ENCODE measurements around the gene MCF2L.

MCF2L gene

DNA sequence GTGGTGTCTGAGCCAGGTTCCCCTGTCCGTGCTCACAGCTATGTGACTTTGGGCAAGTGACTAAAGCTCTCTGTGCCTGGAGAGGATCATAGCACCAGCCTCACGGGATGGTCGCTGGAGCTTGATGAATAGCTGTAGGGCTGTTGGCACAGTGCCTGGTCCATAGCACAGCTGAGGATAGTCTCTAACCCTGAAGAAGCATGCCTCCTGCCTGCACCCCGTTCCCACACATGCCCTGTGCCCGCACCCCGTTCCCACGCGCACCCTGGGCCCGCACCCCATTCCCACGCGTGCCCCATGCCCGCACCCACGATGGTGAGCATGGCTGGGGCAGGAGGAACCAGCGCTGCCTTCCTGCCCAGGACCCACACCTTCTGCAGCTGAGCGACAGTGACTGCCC is 72.9 kb downstream of the MCF2L start:
- Histone ChIP-seq H3K14ac (ENCODE audit: low read length) (peak overlapping the region; percentile 47), H3K27me3 (ENCODE audit: control insufficient read depth in 3 of 3, insufficient read depth in 3 of 3, low read depth in 1 of 3, low read length in 3 of 3) (no peaks in the 10 kb centered on the region), H3K36me3 (replicated peaks in 1 of 2; ENCODE audit: control insufficient read depth in 2 of 2, insufficient read depth in 2 of 2, low read length in 2 of 2) (peaks cover 5 to 11% of the 10 kb centered on the region in 2 donors), H3K18ac (ENCODE audit: low read length) (peak overlapping the region; percentile 35), H3K4me3 (ENCODE audit: low read length in 2 of 2) (peak overlapping the region in 1 of 2 donors; percentile 63), H3K4me1 (ENCODE audit: control insufficient read depth in 2 of 2, insufficient read depth in 1 of 2, low read depth in 1 of 2, low read length in 2 of 2) (no peaks in the 10 kb centered on the region), H2BK5ac (ENCODE audit: low read length) (no peak overlapping the region), H3K27ac (replicated peaks; ENCODE audit: low read length) (no peak overlapping the region), H3K9me3 (replicated peaks in 1 of 2; ENCODE audit: control insufficient read depth in 2 of 2, insufficient read depth in 1 of 2, low read depth in 1 of 2, low read length in 2 of 2) (peaks cover 6 to 11% of the 10 kb centered on the region in 2 donors), H2AFZ (ENCODE audit: low read length) (no peak overlapping the region), H4K91ac (ENCODE audit: low read depth, low read length, poor library complexity) (no peak overlapping the region), H3K23ac (ENCODE audit: low read depth, low read length, poor library complexity) (no peak overlapping the region), H2BK120ac (ENCODE audit: low read depth, low read length) (no peak overlapping the region), H3K79me1 (ENCODE audit: low read depth, low read length) (no peaks in the 10 kb centered on the region), H2BK15ac (ENCODE audit: low read length) (no peak overlapping the region), H3K4me2 (ENCODE audit: insufficient read depth, low read length, poor library complexity, severe bottlenecking) (no peak overlapping the region), H3K4ac (ENCODE audit: low read length) (no peak overlapping the region), H2AK5ac (ENCODE audit: low read depth, low read length) (no peak overlapping the region), H3K9ac (ENCODE audit: low read depth, low read length, poor library complexity) (peak overlapping the region; percentile 44), H2BK12ac (ENCODE audit: low read length) (no peak overlapping the region), H4K8ac (ENCODE audit: low read depth, low read length) (no peak overlapping the region)
- whole genome bisulfite sequencing, 2 donors (ENCODE audit: extremely low coverage in 2 of 2, insufficient read length in 2 of 2, insufficient replicate concordance in 1 of 2): no CpG with 5 or more reads among the region's 15 CpGs
- no peak for DNase-seq (ENCODE audit: low spot score)

GRCh38 chr13:113042456-113042855 is 73.4 kb downstream of the MCF2L start:
- Histone ChIP-seq H3K4me3 (ENCODE audit: low read length in 2 of 2) (no peak overlapping the region), H3K4me1 (ENCODE audit: control insufficient read depth in 2 of 2, insufficient read depth in 1 of 2, low read depth in 1 of 2, low read length in 2 of 2) (no peaks in the 10 kb centered on the region), H3K27me3 (ENCODE audit: control insufficient read depth in 3 of 3, insufficient read depth in 3 of 3, low read depth in 1 of 3, low read length in 3 of 3) (no peaks in the 10 kb centered on the region), H3K23ac (ENCODE audit: low read depth, low read length, poor library complexity) (no peak overlapping the region), H4K8ac (ENCODE audit: low read depth, low read length) (no peak overlapping the region), H3K14ac (ENCODE audit: low read length) (peak overlapping the region; percentile 51), H3K9me3 (replicated peaks in 1 of 2; ENCODE audit: control insufficient read depth in 2 of 2, insufficient read depth in 1 of 2, low read depth in 1 of 2, low read length in 2 of 2) (peaks cover 2 to 6% of the 10 kb centered on the region in 2 donors), H2AK5ac (ENCODE audit: low read depth, low read length) (no peak overlapping the region), H3K18ac (ENCODE audit: low read length) (peak overlapping the region; percentile 69), H2BK120ac (ENCODE audit: low read depth, low read length) (no peak overlapping the region), H3K4me2 (ENCODE audit: insufficient read depth, low read length, poor library complexity, severe bottlenecking) (no peak overlapping the region), H3K4ac (ENCODE audit: low read length) (peak overlapping the region; percentile 20), H3K36me3 (replicated peaks in 1 of 2; ENCODE audit: control insufficient read depth in 2 of 2, insufficient read depth in 2 of 2, low read length in 2 of 2) (peaks cover 3 to 15% of the 10 kb centered on the region in 2 donors), H2BK5ac (ENCODE audit: low read length) (peak overlapping the region; percentile 13), H3K27ac (replicated peaks; ENCODE audit: low read length) (no peak overlapping the region), H3K79me1 (ENCODE audit: low read depth, low read length) (no peaks in the 10 kb centered on the region), H4K91ac (ENCODE audit: low read depth, low read length, poor library complexity) (no peak overlapping the region), H3K9ac (ENCODE audit: low read depth, low read length, poor library complexity) (no peak overlapping the region), H2BK12ac (ENCODE audit: low read length) (peak overlapping the region; percentile 19), H2AFZ (ENCODE audit: low read length) (no peak overlapping the region), H2BK15ac (ENCODE audit: low read length) (no peak overlapping the region)
- WGBS, 2 donors (ENCODE audit: extremely low coverage in 2 of 2, insufficient read length in 2 of 2, insufficient replicate concordance in 1 of 2): no CpG with 5 or more reads among the region's 20 CpGs
- DNase-seq (ENCODE audit: low spot score): no peak

DNA sequence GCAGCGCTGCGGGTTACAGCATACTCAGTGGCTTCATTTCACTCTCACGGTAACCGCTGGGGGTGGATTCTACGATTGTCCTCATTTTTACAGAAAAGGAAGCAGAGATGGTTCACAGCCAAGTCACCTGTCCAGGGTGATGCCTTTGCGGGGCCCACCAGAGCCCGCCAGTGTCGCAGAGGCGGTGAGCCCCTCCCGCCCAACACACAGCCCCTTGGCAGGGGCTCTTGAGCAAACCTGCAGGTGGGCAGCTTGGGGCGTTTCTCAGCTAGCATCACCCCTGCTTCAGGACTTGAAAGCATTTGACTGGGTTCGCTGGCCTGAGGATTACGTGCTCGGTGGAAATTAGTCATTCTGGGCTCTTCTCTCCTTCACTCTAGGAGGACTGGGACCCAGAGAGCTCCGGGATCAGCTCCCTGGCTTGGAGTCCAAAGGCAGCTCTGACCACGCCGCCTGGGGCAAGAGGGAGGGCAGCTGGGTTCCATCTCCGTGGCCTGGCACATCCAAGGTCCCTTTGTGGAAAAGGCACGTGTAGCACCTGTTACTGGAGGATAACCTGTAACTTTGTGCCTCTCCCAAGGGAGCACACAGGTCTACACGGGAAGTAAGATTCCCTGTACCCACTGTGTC is 74.1 kb downstream of the MCF2L start:
- no peaks in the 10 kb centered on the region for H3K4me1 ChIP-seq (ENCODE audit: control insufficient read depth in 2 of 2, insufficient read depth in 1 of 2, low read depth in 1 of 2, low read length in 2 of 2)
- peak overlapping the region; percentile 13 for H2BK5ac ChIP-seq (ENCODE audit: low read length)
- no peak overlapping the region for H3K4me2 ChIP-seq (ENCODE audit: insufficient read depth, low read length, poor library complexity, severe bottlenecking)
- H2BK12ac ChIP-seq (ENCODE audit: low read length): no peak overlapping the region
- H3K36me3 ChIP-seq (replicated peaks in 1 of 2; ENCODE audit: control insufficient read depth in 2 of 2, insufficient read depth in 2 of 2, low read length in 2 of 2): peaks cover 4 to 18% of the 10 kb centered on the region in 2 donors
- H3K9ac ChIP-seq (ENCODE audit: low read depth, low read length, poor library complexity): no peak overlapping the region
- H3K9me3 ChIP-seq (replicated peaks in 1 of 2; ENCODE audit: control insufficient read depth in 2 of 2, insufficient read depth in 1 of 2, low read depth in 1 of 2, low read length in 2 of 2): peaks cover 0 to 2% of the 10 kb centered on the region in 2 donors
- H3K18ac ChIP-seq (ENCODE audit: low read length): no peak overlapping the region
- H3K23ac ChIP-seq (ENCODE audit: low read depth, low read length, poor library complexity): no peak overlapping the region
- no peak overlapping the region for H2AK5ac ChIP-seq (ENCODE audit: low read depth, low read length)
- H2AFZ ChIP-seq (ENCODE audit: low read length): no peak overlapping the region
- H4K91ac ChIP-seq (ENCODE audit: low read depth, low read length, poor library complexity): no peak overlapping the region
- H3K14ac ChIP-seq (ENCODE audit: low read length): no peak overlapping the region
- DNase-seq (ENCODE audit: low spot score): no peak
- H2BK15ac ChIP-seq (ENCODE audit: low read length): no peak overlapping the region
- no peak overlapping the region for H3K4me3 ChIP-seq (ENCODE audit: low read length in 2 of 2)
- no peak overlapping the region for H3K27ac ChIP-seq (replicated peaks; ENCODE audit: low read length)
- H2BK120ac ChIP-seq (ENCODE audit: low read depth, low read length): no peak overlapping the region
- H4K8ac ChIP-seq (ENCODE audit: low read depth, low read length): no peak overlapping the region
- no peaks in the 10 kb centered on the region for H3K79me1 ChIP-seq (ENCODE audit: low read depth, low read length)
- no peak overlapping the region for H3K4ac ChIP-seq (ENCODE audit: low read length)
- no peaks in the 10 kb centered on the region for H3K27me3 ChIP-seq (ENCODE audit: control insufficient read depth in 3 of 3, insufficient read depth in 3 of 3, low read depth in 1 of 3, low read length in 3 of 3)
- WGBS, 2 donors (ENCODE audit: extremely low coverage in 2 of 2, insufficient read length in 2 of 2, insufficient replicate concordance in 1 of 2): no CpG with 5 or more reads among the region's 20 CpGs

DNA sequence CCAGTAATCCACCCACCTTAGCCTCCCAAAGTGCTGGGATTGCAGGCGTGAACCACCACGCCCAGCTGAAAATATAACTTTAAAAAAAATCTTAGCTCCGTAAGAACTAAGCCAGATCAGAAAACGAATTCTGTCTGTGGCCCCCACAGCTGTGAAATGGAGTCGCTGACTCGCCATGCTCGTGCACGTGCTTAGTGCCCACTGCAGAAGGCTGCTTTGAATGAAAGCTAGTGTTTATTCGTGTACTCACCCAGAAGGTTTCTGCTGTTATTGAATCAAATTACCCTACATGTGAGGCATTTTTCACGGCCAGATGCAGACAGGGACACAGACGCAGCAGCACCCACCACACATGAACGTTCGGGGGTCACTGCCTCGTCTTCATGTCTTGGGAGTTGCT is 74.9 kb downstream of the MCF2L start:
- Histone ChIP-seq H2BK5ac (ENCODE audit: low read length) (no peak overlapping the region), H3K4ac (ENCODE audit: low read length) (no peak overlapping the region), H3K27ac (replicated peaks; ENCODE audit: low read length) (no peak overlapping the region), H3K4me1 (ENCODE audit: control insufficient read depth in 2 of 2, insufficient read depth in 1 of 2, low read depth in 1 of 2, low read length in 2 of 2) (no peaks in the 10 kb centered on the region), H3K4me3 (ENCODE audit: low read length in 2 of 2) (no peak overlapping the region), H3K4me2 (ENCODE audit: insufficient read depth, low read length, poor library complexity, severe bottlenecking) (no peak overlapping the region), H2BK12ac (ENCODE audit: low read length) (no peak overlapping the region), H2BK15ac (ENCODE audit: low read length) (no peak overlapping the region), H4K91ac (ENCODE audit: low read depth, low read length, poor library complexity) (no peak overlapping the region), H3K9ac (ENCODE audit: low read depth, low read length, poor library complexity) (no peak overlapping the region), H3K79me1 (ENCODE audit: low read depth, low read length) (peaks cover 2% of the 10 kb centered on the region), H2BK120ac (ENCODE audit: low read depth, low read length) (no peak overlapping the region), H3K18ac (ENCODE audit: low read length) (no peak overlapping the region), H3K36me3 (replicated peaks in 1 of 2; ENCODE audit: control insufficient read depth in 2 of 2, insufficient read depth in 2 of 2, low read length in 2 of 2) (peaks cover 4 to 18% of the 10 kb centered on the region in 2 donors), H3K27me3 (ENCODE audit: control insufficient read depth in 3 of 3, insufficient read depth in 3 of 3, low read depth in 1 of 3, low read length in 3 of 3) (no peaks in the 10 kb centered on the region), H2AK5ac (ENCODE audit: low read depth, low read length) (no peak overlapping the region), H2AFZ (ENCODE audit: low read length) (no peak overlapping the region), H3K14ac (ENCODE audit: low read length) (no peak overlapping the region), H3K23ac (ENCODE audit: low read depth, low read length, poor library complexity) (no peak overlapping the region), H4K8ac (ENCODE audit: low read depth, low read length) (no peak overlapping the region), H3K9me3 (replicated peaks in 1 of 2; ENCODE audit: control insufficient read depth in 2 of 2, insufficient read depth in 1 of 2, low read depth in 1 of 2, low read length in 2 of 2) (peaks cover 0 to 2% of the 10 kb centered on the region in 2 donors)
- DNase-seq (ENCODE audit: low spot score): no peak
- WGBS, 2 donors (ENCODE audit: extremely low coverage in 2 of 2, insufficient read length in 2 of 2, insufficient replicate concordance in 1 of 2): no CpG with 5 or more reads among the region's 14 CpGs

Data from neuronal stem cell (in vitro differentiated cells).